Measurements from ENCODE around the gene NR2C1. TPM values are rescaled to one million over a fixed set of nuclear protein-coding genes. Genes with fewer than 3 reads are reported as not detected.

The NR2C1 gene
- total RNA-seq, 1 experiment from 2014 or later, result 25.9 TPM

DNA sequence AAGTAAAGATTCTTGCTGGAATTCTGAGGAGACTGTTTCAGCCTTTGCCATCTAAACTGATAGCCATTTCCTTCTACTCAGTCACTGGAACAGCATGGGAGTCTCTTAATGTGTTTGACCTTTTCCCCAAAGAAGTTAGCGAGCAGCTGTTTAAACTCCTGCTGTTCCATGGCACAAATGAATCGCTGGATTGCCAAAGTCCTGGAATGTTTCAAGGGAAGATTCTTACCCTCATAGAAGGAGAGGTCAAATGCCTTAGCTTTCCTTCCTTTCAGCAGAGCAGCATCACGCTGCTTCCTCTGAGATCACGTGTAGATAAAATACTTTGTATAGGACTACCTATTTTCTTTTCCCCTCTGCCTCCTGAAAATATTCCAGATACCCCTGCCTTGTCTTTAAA is 10.5 kb upstream of the NR2C1 start:
- DNase-seq (ENCODE audit: low read depth), result peak; percentile 39

DNA sequence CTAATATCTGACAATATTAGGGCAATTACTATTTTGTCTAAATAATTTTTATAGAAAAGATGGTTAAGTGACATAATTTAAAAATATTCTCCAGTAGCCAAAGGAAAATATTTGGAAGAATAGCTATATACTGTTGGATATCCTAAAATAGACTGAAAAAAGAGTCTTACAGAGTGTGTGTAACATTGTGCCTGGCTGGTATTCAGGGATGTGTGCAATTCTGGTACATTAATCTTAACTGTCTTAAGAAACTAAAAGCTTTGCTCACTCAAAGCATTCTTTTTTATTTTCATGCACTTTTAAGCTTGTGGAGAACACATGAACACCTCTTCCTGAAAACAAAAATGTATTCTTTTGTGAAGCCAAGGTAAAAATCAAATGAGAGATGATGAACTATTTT is 10.1 kb upstream of the NR2C1 start:
- DNase-seq (ENCODE audit: low read depth), result no peak

DNA sequence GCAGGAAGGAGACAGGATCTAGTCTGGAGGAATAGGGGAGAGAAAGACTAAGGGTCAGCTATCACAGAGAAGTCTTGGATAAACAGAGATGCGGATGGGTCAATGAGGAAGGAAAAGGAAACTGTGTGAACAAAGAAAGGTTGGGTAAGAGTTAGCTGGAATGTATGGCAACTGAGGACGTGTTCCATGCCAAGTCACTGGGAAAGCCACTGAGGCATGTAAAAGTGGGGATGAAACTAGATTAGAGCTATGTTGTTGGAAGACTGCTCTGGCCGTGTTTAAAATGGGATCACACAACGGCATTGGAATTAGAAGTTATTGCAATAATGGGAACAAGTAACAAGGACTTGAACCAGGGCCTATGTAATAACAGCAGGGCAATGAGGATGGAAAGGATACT is 3.9 kb upstream of the NR2C1 start:
- DNase-seq (ENCODE audit: low read depth), result no peak

DNA sequence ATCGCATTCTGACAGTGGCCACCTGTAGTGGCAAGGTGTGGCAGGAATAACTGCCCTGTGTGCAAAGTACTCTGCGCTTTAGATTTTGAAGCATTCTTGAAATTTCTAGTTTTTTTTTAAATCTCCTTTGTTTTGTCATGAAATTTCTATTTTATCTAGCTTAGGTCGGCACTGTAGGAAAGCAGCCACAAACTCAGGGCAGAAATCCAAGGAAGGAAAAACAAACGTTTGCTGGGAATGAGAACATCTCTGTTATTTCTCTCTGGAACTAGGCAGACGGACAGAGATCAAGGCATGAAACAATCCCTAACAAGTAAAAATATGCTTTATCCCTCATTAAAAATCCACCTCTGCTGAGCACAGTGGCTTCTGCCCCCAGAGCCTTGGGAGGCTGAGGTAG is 1.3 kb upstream of the NR2C1 start:
- DNase-seq (ENCODE audit: low read depth), result no peak

DNA sequence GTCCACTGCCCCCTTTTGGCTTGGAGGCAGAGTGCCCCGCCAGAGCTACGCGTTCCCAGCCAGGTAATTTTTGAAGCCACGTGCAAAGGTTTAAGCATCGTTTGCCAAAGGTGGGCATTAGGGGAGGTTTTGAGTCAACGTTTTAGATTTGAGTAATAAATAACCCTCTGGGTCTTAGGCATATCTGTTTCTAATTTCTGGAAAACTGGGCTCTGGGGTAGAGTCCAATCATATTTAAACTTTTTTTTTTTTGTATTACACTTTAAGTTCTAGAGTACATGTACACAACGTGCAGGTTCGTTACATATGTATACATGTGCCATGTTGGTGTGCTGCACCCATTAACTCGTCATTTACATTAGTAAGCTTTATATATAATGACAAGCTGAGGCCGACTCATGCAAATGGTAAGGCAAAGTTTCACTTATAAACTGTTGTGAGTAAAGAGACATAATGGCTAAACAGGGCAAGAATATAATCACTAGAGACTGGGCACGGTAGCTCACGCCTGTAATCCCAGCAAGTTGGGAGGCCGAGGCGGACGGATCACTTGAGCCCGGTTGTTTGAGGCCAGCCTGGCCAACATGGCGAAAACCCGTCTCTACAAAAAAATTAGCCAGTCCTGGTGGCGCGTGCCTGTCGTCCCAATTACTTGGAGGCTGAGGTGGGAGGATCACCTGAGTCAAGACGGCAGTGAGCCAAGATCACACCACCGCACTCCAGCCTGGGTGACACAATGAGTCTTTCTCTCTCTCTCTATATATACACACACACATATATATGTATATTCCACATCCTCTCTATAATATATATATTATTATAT is 491 bp upstream of the NR2C1 start:
- no peak for DNase-seq (ENCODE audit: low read depth)

DNA sequence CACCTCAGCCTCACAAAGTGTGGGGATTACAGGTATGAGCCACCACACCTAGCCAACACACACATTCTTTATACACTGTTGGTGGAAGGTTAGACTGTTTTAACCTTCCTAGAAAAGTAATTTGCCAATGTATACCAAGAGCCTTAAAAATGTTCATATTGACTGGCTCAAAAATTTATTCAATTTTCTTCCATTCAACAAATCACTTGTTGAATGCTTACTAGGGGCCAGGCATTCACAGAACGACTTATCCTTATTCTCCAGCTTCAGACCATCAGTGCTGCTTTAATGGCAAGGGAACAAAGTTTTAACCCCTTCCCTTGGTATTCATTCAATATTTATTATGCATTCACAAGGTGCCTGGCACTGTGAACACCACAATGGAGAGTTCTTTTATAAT is 3.0 kb downstream of the NR2C1 start:
- DNase-seq (ENCODE audit: low read depth), result no peak

DNA sequence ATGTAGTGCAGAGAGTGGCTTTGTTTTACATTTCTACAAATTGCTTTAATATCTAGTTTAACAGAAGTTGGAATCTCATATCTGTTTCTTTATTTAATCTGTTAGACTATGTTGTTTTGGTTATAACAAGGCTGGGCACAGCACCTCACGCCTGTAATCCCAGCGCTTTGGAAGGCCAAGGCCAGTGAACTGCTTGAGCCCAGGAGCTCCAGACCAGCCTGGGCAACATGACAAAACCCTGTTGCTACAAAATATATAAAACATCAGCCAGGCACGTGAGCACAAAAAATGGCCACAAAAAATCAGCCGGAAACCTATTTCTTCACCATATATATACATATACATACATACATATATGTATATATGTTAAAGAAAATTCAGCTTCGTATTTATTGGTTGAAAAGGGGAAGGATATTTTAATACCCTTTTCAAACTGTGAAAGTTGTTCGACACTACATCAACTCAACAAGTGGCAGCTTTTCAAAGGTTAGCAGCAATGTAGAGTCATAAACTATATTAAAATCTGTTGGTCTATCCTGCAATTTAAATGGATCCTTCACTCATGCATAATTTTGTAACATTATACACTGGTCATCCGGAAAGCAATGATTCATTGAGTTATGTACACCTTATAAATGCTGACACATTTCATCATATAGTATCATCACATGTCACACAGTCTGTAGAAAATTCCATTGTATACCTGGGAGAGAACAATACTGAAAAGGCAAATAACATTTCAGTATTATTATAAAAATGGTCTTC is 7.1 kb downstream of the NR2C1 start:
- DNase-seq (ENCODE audit: low read depth), result no peak

DNA sequence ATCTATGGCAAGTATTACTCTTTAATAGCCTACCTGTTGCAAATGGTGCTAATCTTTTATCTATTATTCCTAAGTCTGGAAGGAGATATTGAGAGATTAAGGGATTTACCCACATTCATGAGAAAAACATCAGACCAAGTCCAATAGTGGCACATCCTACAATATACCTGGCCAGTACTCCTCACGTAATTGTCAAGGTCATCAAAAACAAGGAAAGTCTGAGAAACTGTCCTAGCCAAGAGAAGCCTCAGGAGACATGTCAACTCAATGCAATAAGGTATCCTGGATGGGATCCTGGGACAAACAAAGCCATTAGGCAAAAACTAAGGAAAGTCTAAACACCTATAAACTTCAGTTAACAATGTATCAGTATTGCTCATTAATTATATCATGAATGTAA is 12.5 kb downstream of the NR2C1 start:
- no peak for DNase-seq (ENCODE audit: low read depth)

DNA sequence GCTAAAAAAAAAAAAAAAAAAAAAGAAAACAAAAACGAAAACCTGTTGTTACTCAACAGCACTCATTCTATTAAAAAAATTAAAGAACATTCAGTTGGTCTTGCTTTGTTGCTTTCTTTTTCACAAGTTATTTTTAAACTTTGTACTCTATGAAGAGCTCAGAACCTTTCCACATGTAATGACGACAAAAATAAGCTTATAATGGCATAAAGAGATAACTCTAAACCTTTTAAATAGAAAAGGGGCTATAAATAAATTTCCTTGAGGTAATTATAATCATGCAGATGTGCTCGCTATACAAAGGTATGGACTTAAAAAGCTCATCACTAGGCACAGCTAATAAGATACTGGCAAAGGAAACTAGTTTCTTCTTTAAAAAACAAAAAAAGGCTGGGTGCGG is 13.4 kb downstream of the NR2C1 start:
- DNase-seq (ENCODE audit: low read depth), result no peak

DNA sequence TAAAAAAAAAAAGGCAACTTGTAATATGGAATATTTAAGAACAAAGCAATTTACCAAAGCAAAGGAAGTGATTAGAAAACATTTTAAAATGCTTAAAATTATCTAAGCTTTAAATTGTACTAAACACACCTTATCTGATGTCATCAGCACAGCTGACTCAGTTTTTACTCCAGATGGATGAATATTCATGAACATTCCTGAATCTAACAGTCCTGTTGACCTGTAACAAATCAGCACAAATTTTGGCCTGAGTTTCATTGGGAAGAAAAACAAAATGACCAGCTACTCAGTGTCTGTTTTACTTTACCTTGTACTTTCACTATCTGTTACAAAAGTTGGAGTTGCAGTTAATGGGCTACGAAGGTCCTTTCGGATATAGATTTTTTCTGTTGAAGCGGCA is 16.0 kb downstream of the NR2C1 start:
- DNase-seq (ENCODE audit: low read depth), result no peak

DNA sequence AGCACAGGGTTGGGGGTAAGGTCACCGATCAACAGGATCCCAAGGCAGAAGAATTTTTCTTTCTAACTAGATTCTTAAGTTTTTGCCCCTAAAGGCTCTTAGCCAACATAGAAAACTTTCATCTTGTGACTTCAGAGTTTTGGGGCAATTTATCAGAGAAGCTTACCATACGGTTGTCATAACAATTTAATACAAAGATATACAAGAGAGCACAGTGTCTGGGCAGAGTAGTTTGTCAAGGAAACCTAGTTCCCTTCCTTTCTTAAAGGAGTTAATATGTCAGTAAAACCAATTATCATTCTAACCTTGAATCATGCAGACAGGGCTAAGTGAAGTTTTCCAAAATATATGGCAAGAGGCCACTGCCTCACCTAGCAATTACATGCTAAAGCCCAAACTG is 18.4 kb downstream of the NR2C1 start:
- DNase-seq (ENCODE audit: low read depth), result no peak

DNA sequence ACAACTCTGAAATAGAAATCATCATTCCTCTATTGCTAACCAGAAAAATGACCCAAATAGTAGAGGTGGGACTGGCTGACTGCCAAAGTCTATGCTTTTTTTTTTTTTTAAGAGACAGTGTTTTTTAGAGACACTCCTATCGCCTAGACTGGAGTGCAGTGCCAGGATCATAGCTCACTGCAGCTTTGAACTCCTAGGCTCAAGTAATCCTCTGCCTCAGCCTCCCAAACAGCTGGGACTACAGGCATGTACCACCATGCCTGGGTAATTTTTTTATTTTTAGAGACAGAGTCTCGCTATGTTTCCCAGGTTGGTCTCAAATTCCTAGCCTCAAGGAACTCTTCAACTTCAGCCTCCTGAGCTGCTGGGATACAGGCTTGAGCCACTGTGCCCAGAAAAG is 19.2 kb downstream of the NR2C1 start:
- no peak for DNase-seq (ENCODE audit: low read depth)

DNA sequence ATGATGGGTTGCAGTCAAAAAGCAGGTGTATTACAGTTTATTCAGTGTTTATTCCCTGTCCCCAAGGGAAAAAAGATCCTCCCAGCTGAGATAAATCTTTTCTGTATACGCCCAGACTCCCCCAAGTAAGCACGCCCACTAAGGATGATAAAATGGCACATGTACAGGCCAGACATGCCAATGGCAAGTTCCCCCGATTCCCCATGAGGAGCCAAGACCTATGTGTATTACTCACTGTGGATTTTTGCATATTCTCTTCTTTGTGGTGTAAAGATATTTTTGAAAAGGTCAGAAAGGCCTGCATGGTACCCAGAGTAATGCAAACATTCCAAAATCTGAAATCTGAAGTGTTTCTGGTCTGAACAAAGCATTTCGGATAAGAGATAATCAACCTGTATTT is 22.2 kb downstream of the NR2C1 start:
- no peak for DNase-seq (ENCODE audit: low read depth)

DNA sequence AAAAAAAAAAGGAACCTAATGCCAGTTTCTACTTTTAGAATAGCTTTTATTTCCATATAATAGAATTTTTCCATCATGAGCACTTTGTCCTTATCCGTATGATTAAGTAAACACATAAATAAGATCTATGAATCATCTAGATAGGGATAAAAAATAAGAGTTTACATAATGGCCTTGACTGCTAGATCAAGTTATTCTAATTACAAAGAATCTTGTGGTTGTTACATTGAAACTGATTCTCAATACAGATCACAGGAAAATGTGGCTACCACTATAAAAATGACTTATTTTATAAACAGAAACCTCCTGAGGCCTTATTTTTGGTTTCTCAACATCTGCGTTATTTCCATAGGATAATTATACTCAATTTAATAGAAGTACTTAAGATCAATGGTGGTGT is 35.5 kb downstream of the NR2C1 start:
- no peak for DNase-seq (ENCODE audit: low read depth)

DNA sequence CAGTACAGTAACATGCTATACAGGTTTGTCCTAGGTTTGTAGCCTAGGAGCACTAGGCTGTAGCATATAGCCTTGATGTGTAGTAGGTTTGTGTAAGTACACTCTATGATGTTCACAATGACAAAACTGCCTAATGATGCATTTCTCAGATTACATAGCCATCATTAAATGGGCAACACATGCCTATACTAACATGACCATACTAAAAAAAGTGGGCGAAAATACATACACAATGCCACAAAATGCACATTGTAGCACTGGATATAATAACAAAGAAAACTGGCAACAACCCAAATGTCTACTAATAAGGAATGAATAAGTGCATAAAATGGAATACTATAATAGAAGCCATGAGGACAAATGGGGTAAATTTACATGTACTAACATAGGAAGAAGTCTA is 38.7 kb downstream of the NR2C1 start:
- no peak for DNase-seq (ENCODE audit: low read depth)

DNA sequence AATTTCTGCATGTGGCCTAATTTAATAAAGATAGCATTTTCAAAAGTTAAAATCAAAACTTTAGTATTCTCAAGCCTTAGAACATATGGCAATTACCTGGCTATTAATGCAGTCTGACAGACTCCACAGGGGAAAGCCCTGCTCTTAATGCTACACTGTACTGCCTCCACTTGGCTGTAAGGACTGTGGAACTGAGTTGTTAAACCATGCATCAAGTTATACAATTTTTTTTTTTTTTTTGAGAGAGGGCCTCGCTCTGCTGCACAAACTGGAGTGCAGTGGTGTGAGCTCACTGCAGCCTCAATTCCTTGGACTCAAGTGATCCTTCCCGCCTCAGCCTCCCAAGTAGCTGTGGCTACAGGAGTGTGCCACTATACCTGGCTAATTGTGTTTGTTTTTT is 50.9 kb downstream of the NR2C1 start:
- DNase-seq (ENCODE audit: low read depth), result no peak

DNA sequence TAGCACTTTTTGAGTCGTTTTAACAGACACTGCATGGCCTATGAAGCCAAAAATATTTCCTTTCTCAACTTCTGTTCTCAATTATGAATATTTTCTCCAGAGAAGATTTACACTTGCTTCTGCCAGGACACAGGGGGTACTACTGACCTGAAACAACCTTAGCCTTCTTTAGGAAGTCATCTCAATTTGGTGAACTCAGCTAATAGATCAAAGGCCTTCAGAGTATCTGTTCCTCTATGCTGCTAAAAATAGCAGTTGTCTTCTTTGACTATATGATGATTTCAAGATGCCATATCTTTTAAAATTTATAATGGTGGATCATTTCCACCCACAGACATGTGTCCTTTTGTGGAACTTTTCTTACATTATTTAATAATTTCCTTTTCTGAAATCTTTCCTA is 55.9 kb downstream of the NR2C1 start:
- DNase-seq (ENCODE audit: low read depth), result no peak

DNA sequence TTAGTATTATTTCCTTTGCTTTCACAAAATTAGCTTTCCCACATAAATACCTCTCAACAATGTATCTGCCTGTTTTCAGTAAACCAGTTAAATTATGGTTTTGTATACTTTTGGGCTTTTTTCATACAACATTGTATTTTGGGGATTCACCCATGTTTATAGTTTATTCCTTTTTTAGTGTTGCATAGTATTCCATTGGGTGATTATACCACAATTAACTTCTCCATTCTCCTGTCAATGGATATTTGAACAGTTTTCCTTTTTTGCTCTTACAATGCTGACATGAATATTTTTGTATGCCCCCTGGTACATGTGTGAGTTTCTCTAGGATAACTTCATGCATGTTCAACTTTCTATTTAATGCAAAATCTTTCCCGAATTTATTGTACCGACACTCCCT is 57.3 kb downstream of the NR2C1 start:
- no peak for DNase-seq (ENCODE audit: low read depth)

DNA sequence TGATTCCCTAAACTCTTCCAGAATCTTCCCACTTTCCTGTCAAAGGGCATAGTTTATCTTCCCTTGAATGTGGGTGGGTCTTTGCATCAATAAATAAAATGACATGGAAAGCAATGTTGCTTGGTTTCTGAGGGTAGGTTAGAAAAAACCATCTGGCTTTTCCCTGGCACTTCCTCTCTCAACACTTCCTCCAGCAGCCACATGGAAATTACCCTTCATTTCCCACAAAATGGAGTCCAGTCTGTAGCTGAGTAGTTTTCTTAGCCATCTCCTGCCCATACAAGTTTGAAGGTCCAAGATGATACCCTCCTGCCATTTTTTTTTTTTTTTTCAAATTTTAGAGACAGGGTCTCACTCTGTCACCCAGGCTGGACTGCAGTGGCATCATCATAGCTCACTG is 58.9 kb downstream of the NR2C1 start:
- no peak for DNase-seq (ENCODE audit: low read depth)

DNA sequence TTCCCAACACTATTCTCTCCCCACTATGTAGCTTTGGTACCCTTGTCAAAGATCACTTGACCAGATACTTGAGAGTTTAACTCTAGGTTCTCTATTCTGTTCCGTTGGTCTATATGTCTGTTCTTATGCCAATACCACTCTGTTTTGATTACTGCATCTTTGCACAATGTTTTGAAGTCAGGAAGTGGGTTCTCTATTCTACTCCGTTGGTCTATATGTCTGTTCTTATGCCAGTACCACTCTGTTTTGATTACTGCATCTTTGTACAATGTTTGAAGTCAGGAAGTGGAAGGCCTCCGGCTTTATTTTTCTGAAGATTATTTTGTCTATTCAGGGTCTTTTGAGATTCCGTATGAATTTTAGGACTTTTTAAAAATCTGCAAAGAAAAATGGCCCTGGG is 67.2 kb downstream of the NR2C1 start:
- no peak for DNase-seq (ENCODE audit: low read depth)

DNA sequence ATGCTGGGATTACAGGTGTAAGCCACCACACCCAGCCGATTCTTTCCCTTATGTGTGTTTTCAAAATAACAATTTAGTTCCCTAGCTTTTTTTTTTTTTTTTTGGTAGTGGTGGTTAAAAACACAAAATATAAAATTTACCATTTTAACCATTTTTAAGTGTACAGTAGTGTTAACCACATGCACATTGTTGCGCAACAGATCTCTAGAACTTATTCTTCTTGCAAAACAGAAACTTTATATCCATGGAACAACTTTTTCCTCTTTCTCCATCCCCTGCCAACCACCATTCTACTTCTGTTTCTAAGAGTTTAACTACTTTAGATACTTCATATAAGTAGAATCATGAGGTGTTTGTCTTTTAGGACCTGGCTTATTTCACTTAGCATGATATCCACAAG is 68.8 kb downstream of the NR2C1 start:
- no peak for DNase-seq (ENCODE audit: low read depth)

DNA sequence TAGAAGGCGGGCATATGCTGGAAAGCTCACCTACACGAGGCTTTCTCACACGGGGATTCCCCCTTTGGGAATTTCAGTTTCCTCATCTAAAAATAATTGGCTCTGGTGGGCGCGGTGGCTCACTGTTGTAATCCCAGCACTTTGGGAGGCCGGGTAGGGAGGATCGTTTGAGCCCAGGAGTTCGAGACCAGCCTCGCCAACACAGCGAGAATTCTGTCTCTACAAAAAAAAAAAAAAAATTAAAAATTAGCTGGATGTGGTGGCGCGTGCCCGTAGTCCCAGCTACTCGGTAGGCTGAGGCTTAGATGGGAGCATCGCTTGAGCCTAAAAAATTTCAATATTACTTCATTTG is 69.5 kb downstream of the NR2C1 start:
- DNase-seq (ENCODE audit: low read depth), result no peak

DNA sequence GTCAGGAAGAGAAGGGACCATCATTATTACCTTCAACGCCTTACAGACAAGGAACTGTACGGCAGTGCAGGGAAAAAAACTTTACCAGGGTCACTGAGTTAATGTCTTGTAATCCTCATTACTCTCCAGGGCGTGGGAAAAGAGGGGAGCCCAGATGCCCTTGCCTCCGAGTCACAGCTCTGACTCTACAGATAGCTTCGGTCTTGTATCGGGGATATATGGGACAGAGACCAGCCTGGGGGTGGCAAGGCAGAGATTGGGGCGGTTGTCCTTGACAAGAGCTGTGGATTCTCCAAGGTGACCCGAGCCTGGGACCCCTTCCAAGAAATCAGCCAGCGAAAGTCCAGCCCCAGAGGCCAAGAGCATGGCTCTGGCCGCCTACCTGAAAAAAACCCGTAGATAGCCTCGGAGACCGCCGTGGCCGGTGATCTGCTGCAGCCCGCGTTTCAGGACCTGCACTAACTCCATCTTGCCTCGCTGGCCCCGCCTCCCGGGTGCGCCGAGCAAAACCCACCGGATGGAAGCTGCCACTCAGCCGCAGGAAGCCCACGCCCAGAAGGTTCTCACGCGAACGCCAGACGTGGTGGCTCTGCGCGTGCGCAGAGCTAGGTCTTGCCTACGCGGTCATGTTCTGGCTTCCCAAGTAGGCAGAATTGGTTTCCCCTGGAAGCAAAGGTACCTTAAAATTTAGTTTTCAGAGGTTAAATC is 70.1 kb downstream of the NR2C1 start, which contains the start of gene NDUFA12:
NDUFA12 (minus strand) TSS at position 485 of the 708 bp plus-strand sequence; CDS start at position 468, 17 bp downstream.
- peak; percentile 99 for DNase-seq (ENCODE audit: low read depth)
